Spleen (tissue), 3 donors: ENCODE data around the gene OPCML.

Source experiments
- POLR2A ChIP-seq, 3 donors: fragments of 450-650 bp; IDR thresholded peaks; one replicate each; pipeline ENCODE4 v1.5.1; 2017; ENCODE audit warnings: antibody characterized with exemption in 3 of 3, mild to moderate bottlenecking in 1 of 3
- POLR2AphosphoS5 ChIP-seq, 3 donors: sonication (generic); formaldehyde crosslinking; IDR thresholded peaks; one replicate each; pipeline ENCODE4 v1.5.1; 2017; ENCODE audit warnings: antibody characterized with exemption in 3 of 3

DNA sequence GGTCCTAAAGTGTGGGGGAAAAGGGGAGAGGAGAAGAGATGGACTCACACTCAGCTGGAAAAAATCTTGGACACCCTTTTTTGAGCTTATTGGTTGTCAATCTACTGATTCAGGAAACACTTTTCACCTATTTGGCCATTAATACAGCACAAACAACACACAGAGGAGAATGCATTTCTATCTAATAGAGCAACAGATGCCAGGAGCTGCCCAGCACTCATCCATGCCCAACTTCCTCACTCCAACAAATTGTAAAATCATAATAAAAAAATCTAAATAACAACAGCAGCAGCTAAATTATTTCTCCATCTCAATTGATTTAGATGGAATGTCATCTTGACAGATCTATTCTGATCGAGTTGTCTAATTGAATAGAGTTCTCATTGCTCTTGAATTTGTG lies 628.2 kb downstream of the OPCML start:
- TF ChIP-seq POLR2A (IDR thresholded peaks at IDR 0.05) (no peak), POLR2AphosphoS5 (IDR thresholded peaks at IDR 0.05) (no peak)
